Endothelial cell (in vitro differentiated cells): ENCODE data around the gene XPO4. TPM values are rescaled to one million over a fixed set of nuclear protein-coding genes. Genes with fewer than 3 reads are reported as not detected.

ENCODE experiments used
- DNase-seq: peaks from one replicate; pipeline ENCODE4 v3.0.0; 2021; ENCODE audit warnings: low spot score
- H3K27ac Mint-ChIP-seq: one replicate; pipeline ENCODE4 v1.8.0; 2021; ENCODE audit warnings: mixed read lengths, inconsistent platforms; ENCODE audit not compliant: unreplicated experiment
- H3K27me3 Mint-ChIP-seq: one replicate; pipeline ENCODE4 v1.8.0; 2021; ENCODE audit warnings: mild to moderate bottlenecking, moderate library complexity, mixed read lengths, inconsistent platforms; ENCODE audit not compliant: unreplicated experiment
- H3K36me3 Mint-ChIP-seq: one replicate; pipeline ENCODE4 v1.8.0; 2021; ENCODE audit warnings: mild to moderate bottlenecking, low read depth, mixed read lengths, inconsistent platforms; ENCODE audit not compliant: unreplicated experiment
- H3K4me1 Mint-ChIP-seq: one replicate; pipeline ENCODE4 v1.8.0; 2021; ENCODE audit warnings: mild to moderate bottlenecking, mixed read lengths, inconsistent platforms; ENCODE audit not compliant: unreplicated experiment
- H3K4me3 Mint-ChIP-seq: one replicate; pipeline ENCODE4 v1.8.0; 2021; ENCODE audit warnings: mild to moderate bottlenecking, mixed read lengths, inconsistent platforms; ENCODE audit not compliant: unreplicated experiment
- H3K9me3 Mint-ChIP-seq: one replicate; pipeline ENCODE4 v1.8.0; 2021; ENCODE audit warnings: mixed read lengths, inconsistent platforms; ENCODE audit not compliant: unreplicated experiment
- CTCF ChIP-seq: fragments of 200-600 bp; sonication (generic); IDR thresholded peaks from one replicate; pipeline ENCODE4 v1.5.0; 2021; ENCODE audit warnings: antibody characterized with exemption; ENCODE audit not compliant: unreplicated experiment
- total RNA-seq: library from RNA; stranded (reverse); fragmentation: NEBNext Ultra II Directional; extraction: Animal tissue kit (Norgen Biotek cat#: 25700); gene quantifications from one replicate; pipeline ENCODE4 v1.2.1, GENCODE V29; 2021; ENCODE audit not compliant: unreplicated experiment

Gene XPO4
- total RNA-seq, 1 donor from 2014 or later: 18.0 TPM

- H3K4me1 Mint-ChIP-seq: peaks cover 16% of the 10 kb centered on the region
- H3K27ac Mint-ChIP-seq: no peak overlapping the region
- H3K9me3 Mint-ChIP-seq: no peaks in the 10 kb centered on the region
- TF ChIP-seq CTCF: no peak
- no peak overlapping the region for H3K4me3 Mint-ChIP-seq
- no peak for DNase-seq
- H3K27me3 Mint-ChIP-seq: peaks cover 13% of the 10 kb centered on the region
- H3K36me3 Mint-ChIP-seq: peaks cover 3% of the 10 kb centered on the region
These were observed 2.4 kb upstream of the XPO4 start for GRCh38 chr13:20904908-20905307.

GRCh38 chr13:20903164-20903475 is 574 bp upstream of the XPO4 start:
- Mint-ChIP-seq H3K27ac (peak overlapping the region; percentile 96), H3K9me3 (no peaks in the 10 kb centered on the region), H3K4me1 (peaks cover 16% of the 10 kb centered on the region), H3K36me3 (peaks cover 3% of the 10 kb centered on the region), H3K27me3 (peaks cover 13% of the 10 kb centered on the region), H3K4me3 (peak overlapping the region; percentile 98)
- DNase-seq: no peak
- TF ChIP-seq CTCF: no peak

GRCh38 chr13:20901668-20902437 is 693 bp downstream of the XPO4 start:
- DNase-seq: peak; percentile 43
- H3K36me3 Mint-ChIP-seq: peaks cover 3% of the 10 kb centered on the region
- H3K9me3 Mint-ChIP-seq: no peaks in the 10 kb centered on the region
- peak overlapping the region; percentile 97 for H3K4me3 Mint-ChIP-seq
- H3K4me1 Mint-ChIP-seq: peaks cover 16% of the 10 kb centered on the region
- peak overlapping the region; percentile 92 for H3K27ac Mint-ChIP-seq
- peaks cover 13% of the 10 kb centered on the region for H3K27me3 Mint-ChIP-seq
- TF ChIP-seq CTCF: no peak

GRCh38 chr13:20894245-20894644 is 8.3 kb downstream of the XPO4 start:
- H3K4me3 Mint-ChIP-seq: no peak overlapping the region
- TF ChIP-seq CTCF: no peak
- H3K4me1 Mint-ChIP-seq: no peaks in the 10 kb centered on the region
- H3K27ac Mint-ChIP-seq: no peak overlapping the region
- no peak for DNase-seq
- no peaks in the 10 kb centered on the region for H3K9me3 Mint-ChIP-seq
- no peaks in the 10 kb centered on the region for H3K27me3 Mint-ChIP-seq
- H3K36me3 Mint-ChIP-seq: no peaks in the 10 kb centered on the region

GRCh38 chr13:20891768-20892167 is 10.8 kb downstream of the XPO4 start:
- TF ChIP-seq CTCF: no peak

More at GRCh38 chr13:20891768-20892167, 10.8 kb downstream of the XPO4 start:
- Mint-ChIP-seq H3K27me3 (no peaks in the 10 kb centered on the region), H3K36me3 (no peaks in the 10 kb centered on the region), H3K9me3 (no peaks in the 10 kb centered on the region), H3K27ac (no peak overlapping the region), H3K4me1 (no peaks in the 10 kb centered on the region), H3K4me3 (no peak overlapping the region)
- DNase-seq: no peak
